GM13976 (cell line): Measurements from ENCODE around the gene IST1.

Source experiments
- DNase-seq: peaks from one replicate; pipeline ENCODE4 v3.0.0; 2012; ENCODE audit warnings: low spot score
- CTCF ChIP-seq: IDR thresholded peaks from 2 replicates; pipeline ENCODE4 v1.5.1; 2012; ENCODE audit warnings: borderline replicate concordance, mild to moderate bottlenecking; ENCODE audit not compliant: insufficient read depth; ENCODE audit errors: extremely low read depth, missing control alignments, control extremely low read depth
- in situ Hi-C: fragments of 300-500 bp; cut with MboI; formaldehyde crosslinking; loops from one replicate; pipeline ENCODE4 v1.12.0; 2022; ENCODE audit warnings: low sequenced_read_pairs, mixed read lengths, inconsistent platforms; ENCODE audit not compliant: unreplicated experiment

IST1 gene

GRCh38 chr16:71915350-71915749 lies 20.0 kb downstream of the IST1 start:
- no peak for DNase-seq
- no peak for TF ChIP-seq CTCF
- in situ Hi-C loops = no loop called here

GRCh38 chr16:71916397-71916920 lies 21.1 kb downstream of the IST1 start:
- TF ChIP-seq CTCF = no peak
- in situ Hi-C loops = no loop called here

GRCh38 chr16:71917900-71918299 lies 22.6 kb downstream of the IST1 start:
- TF ChIP-seq CTCF = no peak
- no peak for DNase-seq
- in situ Hi-C loops = no loop called here

More at GRCh38 chr16:71916397-71916920, 21.1 kb downstream of the IST1 start:
- DNase-seq = no peak

- in situ Hi-C loops = no loop called here
- peak; percentile 60 for DNase-seq
- TF ChIP-seq CTCF = no peak
Observed at GRCh38 chr16:71919035-71919434, 23.7 kb downstream of the IST1 start.

- DNase-seq = no peak
- no peak for TF ChIP-seq CTCF
- in situ Hi-C loops = no loop called here
Observed at GRCh38 chr16:71920658-71921057, 25.3 kb downstream of the IST1 start.

- in situ Hi-C loops = no loop called here
- DNase-seq = no peak
- TF ChIP-seq CTCF = no peak
Observed at GRCh38 chr16:71923941-71924690, 28.8 kb downstream of the IST1 start.
